Gastrocnemius medialis (tissue), 4 donors: ENCODE data around the gene ST6GALNAC1.

Experiments used
- CTCF ChIP-seq, 5 experiments: fragments of 450-650 bp in 3 of 5; fragments of 200-600 bp in 2 of 5; sonication (generic) in 2 of 5; IDR thresholded peaks in 4 of 5; conservative IDR thresholded peaks in 1 of 5; 1 replicate in 4 of 5; 2 replicates in 1 of 5; pipeline ENCODE4 v1.5.1; 2016 to 2019; ENCODE audit warnings: antibody characterized with exemption in 5 of 5, mild to moderate bottlenecking in 3 of 5, moderate library complexity in 3 of 5
- POLR2A ChIP-seq, 2 donors: fragments of 450-650 bp; IDR thresholded peaks; one replicate each; pipeline ENCODE4 v1.6.1; 2017; ENCODE audit warnings: antibody characterized with exemption in 2 of 2, mild to moderate bottlenecking in 2 of 2, moderate library complexity in 2 of 2

GRCh38 chr17:76644995-76645394, 1.4 kb upstream of the ST6GALNAC1 start:
- TF ChIP-seq CTCF (IDR thresholded peaks at IDR 0.05 in 4 of 5, conservative IDR thresholded peaks at IDR 0.05 in 1 of 5) (no peak), POLR2A (IDR thresholded peaks at IDR 0.05) (no peak)
